Activated naive CD4-positive, alpha-beta T cell treated with anti-CD3 and anti-CD28 coated beads, Interleukin-2, amount 10 ng/mL, durations not matched to agents 5 hours and 36 hours (primary cell): ENCODE measurements around the gene AGRP. TPM values are rescaled to one million over a fixed set of nuclear protein-coding genes. Genes with fewer than 3 reads are reported as not detected.

ENCODE experiments used
- total RNA-seq, 2 experiments: library from RNA; stranded (reverse); gene quantifications; one replicate each; pipeline ENCODE4 v1.2.3, GENCODE V29; 2021

The AGRP gene
- total RNA-seq: not detected

GRCh38 chr16:67483150-67483549, at the start of gene AGRP:
Gene AGRP (minus strand): TSS chr16:67483547. CDS start chr16:67483398, 149 bp downstream.

GRCh38 chr16:67528222-67528869, 45.0 kb upstream of the AGRP start, which contains the start of gene RIPOR1:
Gene RIPOR1 (plus strand): TSS chr16:67528829. CDS start chr16:67538447, 9,618 bp downstream.

GRCh38 chr16:67480833-67481560, 2.4 kb downstream of the AGRP start, which contains the start of gene ATP6V0D1:
Gene ATP6V0D1 (minus strand): TSS chr16:67481157. CDS start chr16:67481086, 71 bp downstream.

Other genes starting within 250 kb of the AGRP start
- gene FHOD1, start 236.1 kb downstream of the AGRP start, total RNA-seq: 10 to 100 TPM; 71.7 to 74.2 TPM
- 1 to 10 TPM; 1.8 to 2.3 TPM for gene SLC9A5, start 234.6 kb downstream of the AGRP start, total RNA-seq
- 10 to 100 TPM; 20.2 to 20.6 TPM for gene PLEKHG4, start 204.0 kb downstream of the AGRP start, total RNA-seq
- gene KCTD19, start 156.8 kb downstream of the AGRP start, total RNA-seq: under 1 TPM in 1 of 2 experiments, not detected in 1; 0.43 TPM
- gene LRRC36, start 156.7 kb downstream of the AGRP start, total RNA-seq: not detected
- not detected for gene TPPP3, start 90.0 kb downstream of the AGRP start, total RNA-seq
- not detected for gene ZDHHC1, start 67.1 kb downstream of the AGRP start, total RNA-seq
- not detected for gene HSD11B2, start 52.4 kb downstream of the AGRP start, total RNA-seq
- gene ATP6V0D1, start 2.4 kb downstream of the AGRP start, total RNA-seq: 10 to 100 TPM; 52.9 to 56.5 TPM
- 10 to 100 TPM; 21.9 to 30.4 TPM for gene RIPOR1, start 45.3 kb upstream of the AGRP start, total RNA-seq
- gene CTCF, start 79.0 kb upstream of the AGRP start, total RNA-seq: 10 to 100 TPM; 73.3 to 74.7 TPM
- 100 to 1,000 TPM; 179 to 189 TPM for gene CARMIL2, start 161.6 kb upstream of the AGRP start, total RNA-seq
- 10 to 100 TPM; 34.5 TPM for gene ACD, start 176.7 kb upstream of the AGRP start, total RNA-seq
- gene PARD6A, start 177.4 kb upstream of the AGRP start, total RNA-seq: 10 to 100 TPM; 12.0 to 12.8 TPM
- 1 to 10 TPM; 6.8 to 8.4 TPM for gene ENKD1, start 183.2 kb upstream of the AGRP start, total RNA-seq
- 1 to 10 TPM; 4.8 to 6.1 TPM for gene C16orf86, start 183.3 kb upstream of the AGRP start, total RNA-seq
- 10 to 100 TPM; 14.3 to 14.8 TPM for gene GFOD2, start 235.8 kb upstream of the AGRP start, total RNA-seq